ENCODE results near the gene SREK1. TPM values are rescaled to one million over a fixed set of nuclear protein-coding genes. Genes with fewer than 3 reads are reported as not detected.

The SREK1 gene
- total RNA-seq, 1 experiment from 2014 or later = 65.6 TPM

- no peak for TF ChIP-seq RAD21 (IDR thresholded peaks at IDR 0.05; ENCODE audit: low read depth)
- TF ChIP-seq JUND (IDR thresholded peaks at IDR 0.05) = no peak
- TF ChIP-seq EZH2 (IDR thresholded peaks at IDR 0.05) = no peak
- TF ChIP-seq EZH2phosphoT487 (IDR thresholded peaks at IDR 0.05; ENCODE audit: borderline replicate concordance) = no peak
- TF ChIP-seq ATF3 (IDR thresholded peaks at IDR 0.05) = no peak
- TF ChIP-seq SIN3A (IDR thresholded peaks at IDR 0.05; ENCODE audit: low read depth) = no peak
- no peak for TF ChIP-seq REST (IDR thresholded peaks at IDR 0.05; ENCODE audit: low read depth)
- TF ChIP-seq EGR1 (IDR thresholded peaks at IDR 0.05; ENCODE audit: low read depth) = no peak
- no peak for TF ChIP-seq SP1 (IDR thresholded peaks at IDR 0.05; ENCODE audit: low read depth)
- TF ChIP-seq FOSL1 (IDR thresholded peaks at IDR 0.05; ENCODE audit: low read depth) = no peak
- no peak for TF ChIP-seq TCF7L2 (IDR thresholded peaks at IDR 0.05; ENCODE audit: borderline replicate concordance, extremely low read depth, insufficient read depth, insufficient read length)
- TF ChIP-seq POLR2A (IDR thresholded peaks at IDR 0.05; ENCODE audit: borderline replicate concordance, extremely low read depth, insufficient read depth, insufficient read length) = no peak
- no peak for TF ChIP-seq ZNF274 (IDR thresholded peaks at IDR 0.05; ENCODE audit: low read depth, low read length)
These were observed 36.4 kb downstream of the SREK1 start (continued) for GRCh38 chr5:66180282-66181155.
